Activated T-helper 17 cell treated with anti-CD3 and anti-CD28 coated beads, Interleukin-2, amount 50 U/mL, for 72 hours (primary cell): ENCODE data around the gene ZNF726. TPM values are rescaled to one million over a fixed set of nuclear protein-coding genes. Genes with fewer than 3 reads are reported as not detected.
A peak's percentile ranks its signal among the peaks of the same experiment; 100 is the strongest.
"Not testable (repeated sequence)": the region's sequence is repeated elsewhere in the genome, so short reads cannot be mapped to it uniquely, and the experiment has no call there.

Experiments
- ATAC-seq: fragments of 150-1000 bp; cut with Tn5 transposase; replicated peaks from 2 replicates; pipeline ENCODE4 v1.10.0; 2021; ENCODE audit warnings: mild to moderate bottlenecking, moderate library complexity
- H3K27ac Mint-ChIP-seq: one replicate; pipeline ENCODE4 v1.8.0; 2022; ENCODE audit warnings: mixed read lengths
- H3K27me3 Mint-ChIP-seq: one replicate; pipeline ENCODE4 v1.8.0; 2022; ENCODE audit warnings: mixed read lengths
- H3K36me3 Mint-ChIP-seq: one replicate; pipeline ENCODE4 v1.8.0; 2022; ENCODE audit warnings: low read depth, mild to moderate bottlenecking, mixed read lengths
- H3K4me1 Mint-ChIP-seq: one replicate; pipeline ENCODE4 v1.8.0; 2022; ENCODE audit warnings: mixed read lengths
- H3K4me3 Mint-ChIP-seq: one replicate; pipeline ENCODE4 v1.8.0; 2022; ENCODE audit warnings: mild to moderate bottlenecking, mixed read lengths
- H3K9me3 Mint-ChIP-seq: one replicate; pipeline ENCODE4 v1.8.0; 2022; ENCODE audit warnings: mixed read lengths
- total RNA-seq, 2 donors: library from RNA; stranded (reverse); gene quantifications; one replicate each; pipeline ENCODE4 v1.2.3, GENCODE V29; 2022

Gene ZNF726
- 10 to 100 TPM; 12.4 to 13.4 TPM for total RNA-seq

GRCh38 chr19:23914402-23915286, at the start of gene ZNF726:
Gene ZNF726 (plus strand): TSS chr19:23914886. CDS start chr19:23914995, 109 bp downstream.
- peak; percentile 99 for ATAC-seq
- H3K27me3 Mint-ChIP-seq, result no peaks in the 10 kb centered on the region
- no peaks in the 10 kb centered on the region for H3K9me3 Mint-ChIP-seq
- peaks cover 20% of the 10 kb centered on the region for H3K36me3 Mint-ChIP-seq
- peak within 1 kb of the TSS; percentile 90 for H3K4me3 Mint-ChIP-seq
- peak within 1 kb of the TSS; percentile 84 for H3K27ac Mint-ChIP-seq
- peaks cover 4% of the 10 kb centered on the region for H3K4me1 Mint-ChIP-seq

GRCh38 chr19:23867895-23868294, 46.8 kb upstream of the ZNF726 start:
- H3K9me3 Mint-ChIP-seq, result peaks cover 8% of the 10 kb centered on the region
- H3K36me3 Mint-ChIP-seq, result no peaks in the 10 kb centered on the region
- no peak overlapping the region for H3K4me3 Mint-ChIP-seq
- H3K27ac Mint-ChIP-seq, result no peak overlapping the region
- no peaks in the 10 kb centered on the region for H3K4me1 Mint-ChIP-seq
- H3K27me3 Mint-ChIP-seq, result peaks cover 3% of the 10 kb centered on the region
- no peak for ATAC-seq

- peaks cover 8% of the 10 kb centered on the region for H3K9me3 Mint-ChIP-seq
- no peak for ATAC-seq
Measured at GRCh38 chr19:23868630-23869029, 46.1 kb upstream of the ZNF726 start.

GRCh38 chr19:23872282-23872919, 42.3 kb upstream of the ZNF726 start:
- Mint-ChIP-seq H3K9me3 (peaks cover 5% of the 10 kb centered on the region), H3K4me3 (no peak overlapping the region), H3K36me3 (no peaks in the 10 kb centered on the region), H3K27me3 (peaks cover 10% of the 10 kb centered on the region), H3K4me1 (no peaks in the 10 kb centered on the region), H3K27ac (no peak overlapping the region)
- no peak for ATAC-seq

More at GRCh38 chr19:23868630-23869029, 46.1 kb upstream of the ZNF726 start:
- Mint-ChIP-seq H3K36me3 (no peaks in the 10 kb centered on the region), H3K27me3 (peaks cover 3% of the 10 kb centered on the region), H3K4me1 (no peaks in the 10 kb centered on the region), H3K27ac (no peak overlapping the region), H3K4me3 (no peak overlapping the region)

- no peak overlapping the region for H3K27ac Mint-ChIP-seq
- H3K36me3 Mint-ChIP-seq, result no peaks in the 10 kb centered on the region
- no peak overlapping the region for H3K4me3 Mint-ChIP-seq
- H3K27me3 Mint-ChIP-seq, result peaks cover 29% of the 10 kb centered on the region
- no peak for ATAC-seq
- H3K9me3 Mint-ChIP-seq, result peaks cover under 1% of the 10 kb centered on the region
- no peaks in the 10 kb centered on the region for H3K4me1 Mint-ChIP-seq
Measured at GRCh38 chr19:23876261-23876660, 38.4 kb upstream of the ZNF726 start.

- not testable (repeated sequence) for H3K4me1 Mint-ChIP-seq, H3K4me3 Mint-ChIP-seq, H3K9me3 Mint-ChIP-seq, H3K27ac Mint-ChIP-seq, H3K36me3 Mint-ChIP-seq, ATAC-seq
- peaks cover 29% of the 10 kb centered on the region for H3K27me3 Mint-ChIP-seq
Measured at GRCh38 chr19:23876756-23877155, 37.9 kb upstream of the ZNF726 start.

- no peak for ATAC-seq
- no peaks in the 10 kb centered on the region for H3K9me3 Mint-ChIP-seq
- H3K27ac Mint-ChIP-seq, result no peak overlapping the region
- H3K4me3 Mint-ChIP-seq, result no peak overlapping the region
- peaks cover 18% of the 10 kb centered on the region for H3K27me3 Mint-ChIP-seq
- H3K4me1 Mint-ChIP-seq, result no peaks in the 10 kb centered on the region
- H3K36me3 Mint-ChIP-seq, result no peaks in the 10 kb centered on the region
Measured at GRCh38 chr19:23882493-23882892, 32.2 kb upstream of the ZNF726 start.

- no peaks in the 10 kb centered on the region for H3K9me3 Mint-ChIP-seq
- no peak overlapping the region for H3K27ac Mint-ChIP-seq
- no peaks in the 10 kb centered on the region for H3K36me3 Mint-ChIP-seq
- ATAC-seq, result no peak
- H3K27me3 Mint-ChIP-seq, result peaks cover 4% of the 10 kb centered on the region
- H3K4me1 Mint-ChIP-seq, result no peaks in the 10 kb centered on the region
- no peak overlapping the region for H3K4me3 Mint-ChIP-seq
Measured at GRCh38 chr19:23884363-23884762, 30.3 kb upstream of the ZNF726 start.

- H3K27ac Mint-ChIP-seq, result no peak overlapping the region
- H3K9me3 Mint-ChIP-seq, result no peaks in the 10 kb centered on the region
- no peak for ATAC-seq
- no peaks in the 10 kb centered on the region for H3K27me3 Mint-ChIP-seq
- no peak overlapping the region for H3K4me3 Mint-ChIP-seq
- no peaks in the 10 kb centered on the region for H3K4me1 Mint-ChIP-seq
- no peaks in the 10 kb centered on the region for H3K36me3 Mint-ChIP-seq
Measured at GRCh38 chr19:23887642-23888041, 27.0 kb upstream of the ZNF726 start.

GRCh38 chr19:23896096-23896495, 18.6 kb upstream of the ZNF726 start:
- not testable (repeated sequence) for H3K36me3 Mint-ChIP-seq, H3K4me1 Mint-ChIP-seq, H3K4me3 Mint-ChIP-seq, H3K9me3 Mint-ChIP-seq, ATAC-seq, H3K27ac Mint-ChIP-seq, H3K27me3 Mint-ChIP-seq

- H3K9me3 Mint-ChIP-seq, result peaks cover 6% of the 10 kb centered on the region
- H3K4me1 Mint-ChIP-seq, result no peaks in the 10 kb centered on the region
- H3K4me3 Mint-ChIP-seq, result no peak overlapping the region
- ATAC-seq, result no peak
- H3K27me3 Mint-ChIP-seq, result no peaks in the 10 kb centered on the region
- no peak overlapping the region for H3K27ac Mint-ChIP-seq
- H3K36me3 Mint-ChIP-seq, result no peaks in the 10 kb centered on the region
Measured at GRCh38 chr19:23896912-23897311, 17.8 kb upstream of the ZNF726 start.

- Mint-ChIP-seq H3K9me3 (peaks cover 9% of the 10 kb centered on the region), H3K4me1 (no peaks in the 10 kb centered on the region), H3K36me3 (no peaks in the 10 kb centered on the region), H3K4me3 (no peak overlapping the region), H3K27me3 (no peaks in the 10 kb centered on the region), H3K27ac (no peak overlapping the region)
- no peak for ATAC-seq
Measured at GRCh38 chr19:23901360-23901759, 13.3 kb upstream of the ZNF726 start.

- no peak for ATAC-seq
- H3K27ac Mint-ChIP-seq, result no peak overlapping the region
- peaks cover 6% of the 10 kb centered on the region for H3K9me3 Mint-ChIP-seq
- no peak overlapping the region for H3K4me3 Mint-ChIP-seq
- no peaks in the 10 kb centered on the region for H3K36me3 Mint-ChIP-seq
- H3K27me3 Mint-ChIP-seq, result no peaks in the 10 kb centered on the region
- no peaks in the 10 kb centered on the region for H3K4me1 Mint-ChIP-seq
Measured at GRCh38 chr19:23904406-23904805, 10.3 kb upstream of the ZNF726 start.

- Mint-ChIP-seq H3K27ac (no peak overlapping the region), H3K4me3 (no peak overlapping the region), H3K9me3 (peaks cover 6% of the 10 kb centered on the region), H3K27me3 (no peaks in the 10 kb centered on the region), H3K36me3 (no peaks in the 10 kb centered on the region), H3K4me1 (no peaks in the 10 kb centered on the region)
- ATAC-seq, result no peak
Measured at GRCh38 chr19:23905771-23906170, 8.9 kb upstream of the ZNF726 start.

GRCh38 chr19:23906835-23907234, 7.9 kb upstream of the ZNF726 start:
- H3K36me3 Mint-ChIP-seq, result no peaks in the 10 kb centered on the region
- peak; percentile 54 for ATAC-seq
- H3K9me3 Mint-ChIP-seq, result peaks cover 6% of the 10 kb centered on the region
- H3K27me3 Mint-ChIP-seq, result no peaks in the 10 kb centered on the region
- no peak overlapping the region for H3K4me3 Mint-ChIP-seq
- H3K27ac Mint-ChIP-seq, result no peak overlapping the region
- H3K4me1 Mint-ChIP-seq, result no peaks in the 10 kb centered on the region
